OCI-LY1 (cell line): ENCODE data around the gene EMSY.
"Not testable (repeated sequence)": the region's sequence is repeated elsewhere in the genome, so short reads cannot be mapped to it uniquely, and the experiment has no call there.

ENCODE experiments used
- H2AFZ ChIP-seq: fragments of 200-600 bp; sonication (generic), shearing (Covaris generic); 2 replicates; pipeline ENCODE4 v1.6.0; 2014; ENCODE audit warnings: antibody characterized with exemption, mild to moderate bottlenecking, low read length
- H3F3A ChIP-seq: fragments of 200-600 bp; sonication (generic), shearing (Covaris generic); 2 replicates; pipeline ENCODE4 v1.6.0; 2014; ENCODE audit warnings: mild to moderate bottlenecking, antibody characterized with exemption, low read length, moderate library complexity; ENCODE audit not compliant: insufficient read depth
- H3K27ac ChIP-seq: fragments of 200-600 bp; sonication (generic); 2 replicates; pipeline ENCODE4 v1.5.1; 2014; ENCODE audit warnings: low read length, mixed run types, mild to moderate bottlenecking, low read depth; ENCODE audit not compliant: poor library complexity, severe bottlenecking
- H3K27me3 ChIP-seq: fragments of 200-600 bp; sonication (generic); 2 replicates; pipeline ENCODE4 v1.6.0; 2014; ENCODE audit warnings: antibody characterized with exemption, mild to moderate bottlenecking, low read length, moderate library complexity; ENCODE audit not compliant: insufficient read depth
- H3K36me3 ChIP-seq: fragments of 200-600 bp; sonication (generic); 2 replicates; pipeline ENCODE4 v1.6.1; 2014; ENCODE audit warnings: mild to moderate bottlenecking, antibody characterized with exemption, low read length, moderate library complexity, mixed read lengths; ENCODE audit not compliant: insufficient read depth
- H3K4me1 ChIP-seq: fragments of 200-600 bp; sonication (generic); 2 replicates; pipeline ENCODE4 v1.5.1; 2014; ENCODE audit warnings: mild to moderate bottlenecking, low read length, moderate library complexity; ENCODE audit not compliant: insufficient read depth, severe bottlenecking
- H3K4me2 ChIP-seq: fragments of 200-600 bp; sonication (generic), shearing (Covaris generic); 2 replicates; pipeline ENCODE4 v1.6.1; 2014; ENCODE audit warnings: low read length
- H3K4me3 ChIP-seq: fragments of 200-600 bp; sonication (generic); 2 replicates; pipeline ENCODE4 v1.5.1; 2014; ENCODE audit warnings: low read length, low read depth, mild to moderate bottlenecking, mixed read lengths; ENCODE audit not compliant: poor library complexity, severe bottlenecking
- H3K79me2 ChIP-seq: fragments of 200-600 bp; shearing (Covaris generic); 2 replicates; pipeline ENCODE4 v1.6.1; 2016; ENCODE audit warnings: mixed run types, low read length, mixed read lengths; ENCODE audit not compliant: insufficient read depth
- H3K9ac ChIP-seq: fragments of 200-600 bp; sonication (generic), shearing (Covaris generic); 2 replicates; pipeline ENCODE4 v1.6.1; 2014; ENCODE audit warnings: mild to moderate bottlenecking, low read length, mixed read lengths
- H3K9me2 ChIP-seq: fragments of 200-600 bp; sonication (generic), shearing (Covaris generic); 2 replicates; pipeline ENCODE4 v1.6.1; 2014; ENCODE audit warnings: low read depth, mild to moderate bottlenecking, low read length, mixed read lengths
- H3K9me3 ChIP-seq: fragments of 200-600 bp; shearing (Covaris generic); 2 replicates; pipeline ENCODE4 v1.6.1; 2014; ENCODE audit warnings: low read length, mixed read lengths
- H4K20me1 ChIP-seq: fragments of 200-600 bp; sonication (generic), shearing (Covaris generic); 2 replicates; pipeline ENCODE4 v1.6.0; 2016; ENCODE audit warnings: mild to moderate bottlenecking, low read length; ENCODE audit not compliant: insufficient read depth
- EZH2 ChIP-seq: fragments of 200-600 bp; sonication (generic), shearing (Covaris generic); IDR thresholded peaks from 2 replicates; pipeline ENCODE4 v1.8.0; 2017; ENCODE audit warnings: borderline replicate concordance, mixed run types, mild to moderate bottlenecking, antibody characterized with exemption, low read length, moderate library complexity, mixed read lengths
- TF ChIP-seq, protein P1 (sequence below): fragments of 200-600 bp; sonication (generic), shearing (Covaris generic); IDR thresholded peaks from 2 replicates; pipeline ENCODE4 v1.5.1; 2017; ENCODE audit warnings: mild to moderate bottlenecking, antibody characterized with exemption, low read length, moderate library complexity, mixed read lengths

The EMSY gene

DNA sequence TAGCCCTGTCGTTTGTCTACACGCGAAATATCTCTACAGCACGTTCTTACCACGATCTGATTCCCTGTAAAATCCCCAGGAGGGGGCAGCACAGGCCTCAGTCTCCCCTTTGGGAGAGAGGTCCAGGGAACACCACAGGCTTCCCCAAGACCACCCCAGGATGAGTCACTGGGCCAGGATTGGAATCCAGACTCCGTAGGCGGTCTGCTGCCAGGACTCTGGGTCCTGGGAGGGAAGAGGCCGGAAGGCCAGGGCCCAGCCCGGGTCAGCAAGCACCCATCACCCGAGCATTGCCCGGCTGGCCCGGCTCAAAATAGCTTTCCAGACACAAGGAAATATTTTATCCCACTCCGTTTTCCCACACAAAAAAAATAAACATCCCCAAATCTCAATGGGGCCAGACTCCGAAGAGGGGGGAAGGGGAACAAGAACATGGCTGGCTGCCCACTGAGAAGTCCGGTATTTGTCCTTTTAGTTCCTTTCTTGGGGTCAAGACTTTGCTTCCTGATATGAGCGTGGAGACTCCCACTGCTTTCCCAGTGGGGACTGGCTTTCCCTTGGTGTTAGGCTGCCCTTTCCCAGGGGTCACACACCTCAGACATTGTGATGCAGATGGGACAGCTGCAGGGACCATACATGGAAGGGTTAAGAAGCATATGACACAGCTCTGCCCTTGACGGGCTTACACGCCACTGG, 134.4 kb downstream of the EMSY start:
- Histone ChIP-seq H3K9me3 (no peaks in the 10 kb centered on the region), H3K4me1 (no peaks in the 10 kb centered on the region), H3K9ac (no peak overlapping the region), H4K20me1 (no peaks in the 10 kb centered on the region), H3F3A (no peaks in the 10 kb centered on the region), H3K4me2 (no peak overlapping the region), H3K36me3 (no peaks in the 10 kb centered on the region), H2AFZ (no peak overlapping the region), H3K9me2 (no peaks in the 10 kb centered on the region), H3K79me2 (no peaks in the 10 kb centered on the region), H3K27ac (no peak overlapping the region), H3K27me3 (no peaks in the 10 kb centered on the region), H3K4me3 (no peak overlapping the region)
- TF ChIP-seq, protein P1, sequence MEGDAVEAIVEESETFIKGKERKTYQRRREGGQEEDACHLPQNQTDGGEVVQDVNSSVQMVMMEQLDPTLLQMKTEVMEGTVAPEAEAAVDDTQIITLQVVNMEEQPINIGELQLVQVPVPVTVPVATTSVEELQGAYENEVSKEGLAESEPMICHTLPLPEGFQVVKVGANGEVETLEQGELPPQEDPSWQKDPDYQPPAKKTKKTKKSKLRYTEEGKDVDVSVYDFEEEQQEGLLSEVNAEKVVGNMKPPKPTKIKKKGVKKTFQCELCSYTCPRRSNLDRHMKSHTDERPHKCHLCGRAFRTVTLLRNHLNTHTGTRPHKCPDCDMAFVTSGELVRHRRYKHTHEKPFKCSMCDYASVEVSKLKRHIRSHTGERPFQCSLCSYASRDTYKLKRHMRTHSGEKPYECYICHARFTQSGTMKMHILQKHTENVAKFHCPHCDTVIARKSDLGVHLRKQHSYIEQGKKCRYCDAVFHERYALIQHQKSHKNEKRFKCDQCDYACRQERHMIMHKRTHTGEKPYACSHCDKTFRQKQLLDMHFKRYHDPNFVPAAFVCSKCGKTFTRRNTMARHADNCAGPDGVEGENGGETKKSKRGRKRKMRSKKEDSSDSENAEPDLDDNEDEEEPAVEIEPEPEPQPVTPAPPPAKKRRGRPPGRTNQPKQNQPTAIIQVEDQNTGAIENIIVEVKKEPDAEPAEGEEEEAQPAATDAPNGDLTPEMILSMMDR: peak; percentile 45; the same call in 1 of the 2 replicates
- no peak for TF ChIP-seq EZH2

DNA sequence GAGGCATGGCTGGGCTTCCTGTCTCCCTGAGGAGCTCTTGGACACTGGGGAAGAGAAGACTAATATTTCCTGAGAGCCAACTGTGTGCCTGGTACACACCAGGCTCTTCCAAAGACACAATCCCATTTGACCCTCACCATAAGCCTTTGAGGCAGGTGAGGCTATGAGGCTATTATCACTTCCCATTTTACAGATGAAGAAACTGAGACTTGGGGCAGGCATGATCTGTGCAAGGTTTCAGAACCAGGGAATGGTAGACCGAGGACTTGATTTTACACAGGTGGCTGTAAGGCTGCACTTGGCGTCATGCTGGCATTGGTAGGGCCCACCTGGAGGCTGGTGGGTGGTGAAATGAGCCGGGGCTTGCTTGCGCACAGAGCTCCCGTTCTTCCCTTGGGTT, 134.9 kb downstream of the EMSY start:
- Histone ChIP-seq H3K27ac (no peak overlapping the region), H3F3A (no peaks in the 10 kb centered on the region), H4K20me1 (no peaks in the 10 kb centered on the region), H2AFZ (no peak overlapping the region), H3K9me2 (no peaks in the 10 kb centered on the region), H3K4me1 (no peaks in the 10 kb centered on the region), H3K79me2 (no peaks in the 10 kb centered on the region), H3K4me2 (no peak overlapping the region), H3K9me3 (no peaks in the 10 kb centered on the region), H3K4me3 (no peak overlapping the region), H3K9ac (no peak overlapping the region), H3K27me3 (no peaks in the 10 kb centered on the region), H3K36me3 (no peaks in the 10 kb centered on the region)
- TF ChIP-seq EZH2: no peak
- TF ChIP-seq, protein P1: no peak

DNA sequence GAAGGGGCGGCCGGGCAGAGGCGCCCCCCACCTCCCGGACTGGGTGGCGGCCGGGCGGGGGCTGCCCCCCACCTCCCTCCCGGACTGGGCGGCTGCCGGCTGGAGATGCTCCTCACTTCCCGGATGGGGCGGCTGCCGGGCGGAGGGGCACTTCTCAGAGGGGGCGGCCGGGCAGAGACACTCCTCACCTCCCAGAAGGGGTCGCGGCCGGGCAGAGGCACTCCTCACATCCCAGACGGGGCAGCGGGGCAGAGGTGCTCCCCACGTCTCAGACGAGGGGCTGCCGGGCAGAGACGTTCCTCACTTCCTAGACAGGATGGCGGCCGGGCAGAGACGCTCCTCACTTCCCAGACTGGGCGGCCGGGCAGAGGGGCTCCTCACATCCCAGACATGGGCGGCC, 137.7 kb downstream of the EMSY start:
- H3K36me3 ChIP-seq, H3K79me2 ChIP-seq, H4K20me1 ChIP-seq, H3K9ac ChIP-seq, H3K4me1 ChIP-seq, H2AFZ ChIP-seq, H3K4me2 ChIP-seq, H3K4me3 ChIP-seq, H3K27ac ChIP-seq, H3K9me3 ChIP-seq, H3K27me3 ChIP-seq, H3F3A ChIP-seq, H3K9me2 ChIP-seq: not testable (repeated sequence)

DNA sequence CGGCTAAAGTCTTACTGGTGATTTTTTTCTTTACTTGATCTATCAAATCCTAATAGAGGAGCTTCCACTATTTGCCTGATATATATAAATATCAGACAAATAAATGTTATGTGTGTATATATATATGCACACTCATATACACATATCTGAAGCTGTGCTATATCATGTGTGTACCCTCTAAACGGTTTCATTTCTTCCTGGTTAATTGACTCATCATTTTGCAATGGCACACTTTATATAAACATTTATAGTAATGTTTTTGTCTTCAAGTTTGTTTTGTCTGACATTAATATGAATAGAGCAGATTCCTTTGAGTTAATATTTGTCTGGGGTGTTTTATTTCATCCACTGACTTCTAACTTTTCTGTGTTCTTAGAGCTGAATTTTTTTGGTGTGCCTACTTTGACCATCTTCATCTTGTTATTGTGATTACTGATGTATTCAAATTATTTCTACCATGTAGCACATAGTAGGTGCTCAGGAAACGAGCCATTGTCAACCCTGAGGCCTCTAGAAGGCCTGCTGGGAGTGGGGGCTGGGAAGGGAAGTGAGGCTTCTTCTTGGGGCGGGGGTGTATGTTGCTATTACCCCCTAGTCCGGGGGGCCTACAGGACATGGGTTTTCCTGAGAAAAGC, 143.1 kb downstream of the EMSY start:
- H3K36me3 ChIP-seq: no peaks in the 10 kb centered on the region
- H3K9me2 ChIP-seq: no peaks in the 10 kb centered on the region
- no peaks in the 10 kb centered on the region for H4K20me1 ChIP-seq
- H3K27me3 ChIP-seq: no peaks in the 10 kb centered on the region
- H3K4me2 ChIP-seq: no peak overlapping the region
- H3K4me3 ChIP-seq: no peak overlapping the region
- no peaks in the 10 kb centered on the region for H3K4me1 ChIP-seq
- no peak overlapping the region for H2AFZ ChIP-seq
- no peaks in the 10 kb centered on the region for H3K9me3 ChIP-seq
- H3K9ac ChIP-seq: no peak overlapping the region
- no peak for TF ChIP-seq EZH2
- TF ChIP-seq, protein P1: no peak
- H3K79me2 ChIP-seq: no peaks in the 10 kb centered on the region
- H3F3A ChIP-seq: no peaks in the 10 kb centered on the region
- no peak overlapping the region for H3K27ac ChIP-seq
